ENCODE data around the gene MBOAT2. TPM values are rescaled to one million over a fixed set of nuclear protein-coding genes. Genes with fewer than 3 reads are reported as not detected.

Gene MBOAT2
- total RNA-seq, 3 donors from 2014 or later (not counting 1 experiment from before 2014, with no cell fraction given) = 2.9 to 18.4 (median 4.2) TPM

GRCh38 chr2:8850845-8851487, 152.5 kb downstream of the MBOAT2 start:
- Histone ChIP-seq H3K36me3 (ENCODE audit: control insufficient read depth, insufficient read depth, low read length) (no peaks in the 10 kb centered on the region), H3K4me3 (ENCODE audit: low read length) (no peak overlapping the region), H3K27ac (ENCODE audit: low read length) (no peak overlapping the region), H3K4me1 (ENCODE audit: control insufficient read depth, insufficient read depth, low read length) (no peaks in the 10 kb centered on the region), H3K27me3 (ENCODE audit: control insufficient read depth, insufficient read depth, low read length) (no peaks in the 10 kb centered on the region), H3K9me3 (ENCODE audit: control insufficient read depth, insufficient read depth, low read length) (no peaks in the 10 kb centered on the region)
- H3K36me3 Mint-ChIP-seq = no peaks in the 10 kb centered on the region
- intact Hi-C loops (cut with micrococcal nuclease) = no loop called here
- ATAC-seq = no peak
- no peaks in the 10 kb centered on the region for H3K9me3 Mint-ChIP-seq
- WGBS (ENCODE audit: insufficient coverage) = 95% methylated on average over 8 of the region's 8 CpGs
- no peaks in the 10 kb centered on the region for H3K4me1 Mint-ChIP-seq
- H3K27me3 Mint-ChIP-seq (ENCODE audit: low read depth in 2 of 2) = peaks cover 12 to 19% of the 10 kb centered on the region in 2 donors
- H3K4me3 Mint-ChIP-seq = no peak overlapping the region
- H3K27ac Mint-ChIP-seq = no peak overlapping the region
- TF ChIP-seq CTCF (IDR thresholded peaks at IDR 0.05) = no peak
- no peak for DNase-seq

DNA sequence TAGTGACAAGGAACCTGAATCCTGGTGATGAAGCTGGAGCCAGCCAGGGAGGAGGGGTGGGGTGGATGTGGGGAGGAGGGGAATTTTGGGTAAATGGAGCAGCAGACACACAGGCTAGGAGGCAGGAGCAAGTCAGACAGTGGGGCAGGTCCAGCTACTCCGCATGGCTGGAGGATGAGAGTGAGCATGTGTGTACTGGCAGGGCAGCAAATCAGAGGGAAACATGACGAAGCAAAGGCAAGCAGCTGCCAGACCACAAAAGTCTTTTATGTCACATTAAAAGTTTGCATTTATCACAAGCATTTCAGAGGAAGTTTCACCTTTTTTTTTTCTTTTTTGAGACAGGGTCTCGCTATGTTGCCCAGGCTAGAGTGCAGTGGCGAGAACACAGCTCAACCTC, 154.2 kb downstream of the MBOAT2 start:
- no peaks in the 10 kb centered on the region for H3K36me3 ChIP-seq (ENCODE audit: control insufficient read depth, insufficient read depth, low read length)
- no peak for TF ChIP-seq CTCF (IDR thresholded peaks at IDR 0.05)
- DNase-seq (no peak), ATAC-seq (peak in 1 of 3 donors; percentile 47)
- H3K27me3 ChIP-seq (ENCODE audit: control insufficient read depth, insufficient read depth, low read length) = peaks cover 3% of the 10 kb centered on the region
- Mint-ChIP-seq H3K27ac (no peak overlapping the region), H3K4me1 (no peaks in the 10 kb centered on the region), H3K4me3 (no peak overlapping the region), H3K36me3 (no peaks in the 10 kb centered on the region), H3K9me3 (no peaks in the 10 kb centered on the region), H3K27me3 (ENCODE audit: low read depth in 2 of 2) (peaks cover 14 to 26% of the 10 kb centered on the region in 2 donors)
- intact Hi-C loops (cut with micrococcal nuclease) = no loop called here
- H3K4me1 ChIP-seq (ENCODE audit: control insufficient read depth, insufficient read depth, low read length) = no peaks in the 10 kb centered on the region
- no peak overlapping the region for H3K4me3 ChIP-seq (ENCODE audit: low read length)
- WGBS (ENCODE audit: insufficient coverage) = 29% methylated on average over 4 of the region's 4 CpGs
- H3K9me3 ChIP-seq (ENCODE audit: control insufficient read depth, insufficient read depth, low read length) = no peaks in the 10 kb centered on the region
- H3K27ac ChIP-seq (ENCODE audit: low read length) = no peak overlapping the region

GRCh38 chr2:8848328-8849100, 155.0 kb downstream of the MBOAT2 start:
- Mint-ChIP-seq H3K36me3 (no peaks in the 10 kb centered on the region), H3K4me3 (no peak overlapping the region), H3K27me3 (ENCODE audit: low read depth in 2 of 2) (peaks cover 14 to 30% of the 10 kb centered on the region in 2 donors), H3K27ac (no peak overlapping the region), H3K4me1 (no peaks in the 10 kb centered on the region), H3K9me3 (no peaks in the 10 kb centered on the region)
- Histone ChIP-seq H3K4me3 (ENCODE audit: low read length) (no peak overlapping the region), H3K9me3 (ENCODE audit: control insufficient read depth, insufficient read depth, low read length) (no peaks in the 10 kb centered on the region), H3K27me3 (ENCODE audit: control insufficient read depth, insufficient read depth, low read length) (peaks cover 3% of the 10 kb centered on the region), H3K27ac (ENCODE audit: low read length) (no peak overlapping the region), H3K4me1 (ENCODE audit: control insufficient read depth, insufficient read depth, low read length) (no peaks in the 10 kb centered on the region), H3K36me3 (ENCODE audit: control insufficient read depth, insufficient read depth, low read length) (no peaks in the 10 kb centered on the region)
- no peak for DNase-seq
- WGBS (ENCODE audit: insufficient coverage) = 87% methylated on average over 4 of the region's 7 CpGs
- intact Hi-C loops (cut with micrococcal nuclease) = no loop called here
- TF ChIP-seq CTCF (IDR thresholded peaks at IDR 0.05) = no peak
- no peak for ATAC-seq
